HEK293T (cell line): ENCODE measurements around the gene PCDHA7.

Experiments used
- BHLHE40 ChIP-seq: fragments of 450-650 bp; IDR thresholded peaks from 2 replicates; pipeline ENCODE4 v1.6.1; 2016; ENCODE audit warnings: mild to moderate bottlenecking, moderate library complexity, borderline replicate concordance
- ELF4 ChIP-seq: fragments of 450-650 bp; IDR thresholded peaks from 2 replicates; pipeline ENCODE4 v1.6.1; 2017; ENCODE audit warnings: antibody characterized with exemption
- FOXA1 ChIP-seq: fragments of 450-650 bp; IDR thresholded peaks from 2 replicates; pipeline ENCODE4 v1.6.1; 2016; ENCODE audit warnings: mild to moderate bottlenecking
- FOXK2 ChIP-seq: fragments of 450-650 bp; IDR thresholded peaks from 2 replicates; pipeline ENCODE4 v1.6.1; 2016; ENCODE audit warnings: mild to moderate bottlenecking
- FOXM1 ChIP-seq: fragments of 450-650 bp; IDR thresholded peaks from 2 replicates; pipeline ENCODE4 v1.6.1; 2017; ENCODE audit warnings: mild to moderate bottlenecking, borderline replicate concordance
- HDGF ChIP-seq: fragments of 450-650 bp; IDR thresholded peaks from 2 replicates; pipeline ENCODE4 v1.6.1; 2017; ENCODE audit warnings: antibody characterized with exemption, borderline replicate concordance
- L3MBTL2 ChIP-seq: fragments of 450-650 bp; conservative IDR thresholded peaks from 2 replicates; pipeline ENCODE4 v1.6.1; 2016; ENCODE audit warnings: mild to moderate bottlenecking
- LEF1 ChIP-seq: fragments of 450-650 bp; IDR thresholded peaks from 2 replicates; pipeline ENCODE4 v1.6.1; 2017; ENCODE audit warnings: mild to moderate bottlenecking, borderline replicate concordance
- NFRKB ChIP-seq: fragments of 450-650 bp; IDR thresholded peaks from 2 replicates; pipeline ENCODE4 v1.6.1; 2016; ENCODE audit warnings: mild to moderate bottlenecking, moderate library complexity
- SP1 ChIP-seq: fragments of 450-650 bp; IDR thresholded peaks from 2 replicates; pipeline ENCODE4 v1.6.1; 2017
- SUZ12 ChIP-seq: fragments of 450-650 bp; IDR thresholded peaks from 2 replicates; pipeline ENCODE4 v1.6.1; 2016; ENCODE audit warnings: mild to moderate bottlenecking
- TARDBP ChIP-seq: fragments of 450-650 bp; IDR thresholded peaks from 2 replicates; pipeline ENCODE4 v1.6.1; 2016
- ZNF384 ChIP-seq: fragments of 450-650 bp; IDR thresholded peaks from 2 replicates; pipeline ENCODE4 v1.6.1; 2016
- TF ChIP-seq, protein P1 (sequence below): fragments of 450-650 bp; IDR thresholded peaks from 2 replicates; pipeline ENCODE4 v1.6.1; 2016

DNA sequence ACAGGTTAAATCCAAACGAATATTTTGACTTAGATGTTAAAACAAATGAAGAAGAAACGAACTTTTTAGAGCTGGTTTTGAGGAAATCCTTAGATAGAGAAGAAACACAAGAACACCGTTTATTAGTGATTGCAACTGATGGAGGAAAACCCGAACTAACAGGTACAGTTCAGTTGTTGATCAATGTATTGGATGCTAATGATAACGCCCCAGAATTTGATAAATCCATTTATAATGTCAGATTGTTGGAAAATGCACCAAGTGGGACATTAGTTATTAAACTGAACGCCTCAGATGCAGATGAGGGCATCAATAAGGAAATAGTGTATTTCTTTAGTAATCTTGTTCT is 11.8 kb upstream of the PCDHA7 start:
- TF ChIP-seq SP1 (no peak), HDGF (no peak), SUZ12 (no peak), NFRKB (no peak), BHLHE40 (no peak), TARDBP (no peak), FOXK2 (no peak), FOXA1 (no peak), LEF1 (no peak), ELF4 (no peak), FOXM1 (no peak), L3MBTL2 (no peak), ZNF384 (no peak)
- TF ChIP-seq, protein P1, sequence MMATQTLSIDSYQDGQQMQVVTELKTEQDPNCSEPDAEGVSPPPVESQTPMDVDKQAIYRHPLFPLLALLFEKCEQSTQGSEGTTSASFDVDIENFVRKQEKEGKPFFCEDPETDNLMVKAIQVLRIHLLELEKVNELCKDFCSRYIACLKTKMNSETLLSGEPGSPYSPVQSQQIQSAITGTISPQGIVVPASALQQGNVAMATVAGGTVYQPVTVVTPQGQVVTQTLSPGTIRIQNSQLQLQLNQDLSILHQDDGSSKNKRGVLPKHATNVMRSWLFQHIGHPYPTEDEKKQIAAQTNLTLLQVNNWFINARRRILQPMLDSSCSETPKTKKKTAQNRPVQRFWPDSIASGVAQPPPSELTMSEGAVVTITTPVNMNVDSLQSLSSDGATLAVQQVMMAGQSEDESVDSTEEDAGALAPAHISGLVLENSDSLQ = no peak
